ENCODE measurements around the gene CPNE2.

Gene CPNE2

DNA sequence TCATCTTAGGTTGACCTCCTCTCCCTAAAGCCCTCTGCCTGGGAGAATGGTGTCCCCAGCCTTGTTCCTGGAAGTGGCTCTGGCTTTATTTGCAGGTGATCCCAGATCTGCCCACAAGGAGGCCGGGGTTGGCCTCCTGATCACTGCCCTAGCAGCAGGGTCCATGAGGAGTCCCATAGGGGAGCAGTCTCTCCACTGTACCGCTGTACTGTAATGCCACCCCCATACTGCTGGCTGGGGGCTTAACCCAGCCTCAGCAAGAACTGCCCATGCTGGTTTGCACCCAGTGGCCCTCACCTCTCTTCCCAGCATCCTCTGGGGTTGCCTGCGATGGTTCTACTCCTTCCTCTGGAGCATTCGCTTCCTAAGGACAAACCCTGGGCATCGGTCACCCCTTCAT lies 54.4 kb downstream of the CPNE2 start:
- DNase-seq, result no peak

DNA sequence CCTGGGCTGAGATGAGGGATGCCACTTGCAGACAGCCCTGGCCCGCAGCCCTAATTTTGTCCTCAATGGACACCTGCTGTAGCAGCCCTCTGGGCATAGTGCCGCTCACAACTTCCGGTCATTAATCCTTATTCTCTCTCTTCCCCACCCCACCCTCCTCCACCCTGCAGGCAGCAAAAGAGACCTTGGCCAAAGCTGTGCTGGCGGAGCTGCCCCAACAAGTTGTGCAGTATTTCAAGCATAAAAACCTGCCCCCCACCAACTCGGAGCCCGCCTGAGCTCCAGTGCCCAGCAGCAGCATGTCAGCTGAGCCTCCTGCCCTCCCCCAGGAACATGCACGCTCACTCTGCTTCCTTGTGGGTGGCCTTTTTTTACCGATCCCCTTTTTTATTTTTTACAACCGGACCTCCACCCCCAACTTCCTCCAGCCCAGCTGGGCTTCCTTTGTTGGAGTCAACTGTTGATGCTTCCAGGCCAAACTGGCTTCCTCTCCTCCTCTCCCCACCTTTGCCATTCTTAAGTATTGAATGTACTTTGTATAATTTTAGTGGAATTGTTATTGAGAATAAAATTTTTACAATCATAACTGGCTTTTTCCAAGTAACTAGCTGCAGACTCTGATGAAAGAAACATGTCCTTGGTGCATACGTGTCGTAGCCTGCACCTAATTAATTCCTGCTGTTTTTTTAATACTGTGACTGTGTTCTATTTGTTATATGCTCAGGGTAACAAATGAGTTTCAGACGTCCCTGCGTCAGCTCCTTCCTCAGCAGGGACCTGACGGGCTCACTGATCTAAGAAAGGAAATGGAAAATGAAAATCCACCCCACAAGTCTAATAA lies 55.2 kb downstream of the CPNE2 start:
- DNase-seq, result no peak

DNA sequence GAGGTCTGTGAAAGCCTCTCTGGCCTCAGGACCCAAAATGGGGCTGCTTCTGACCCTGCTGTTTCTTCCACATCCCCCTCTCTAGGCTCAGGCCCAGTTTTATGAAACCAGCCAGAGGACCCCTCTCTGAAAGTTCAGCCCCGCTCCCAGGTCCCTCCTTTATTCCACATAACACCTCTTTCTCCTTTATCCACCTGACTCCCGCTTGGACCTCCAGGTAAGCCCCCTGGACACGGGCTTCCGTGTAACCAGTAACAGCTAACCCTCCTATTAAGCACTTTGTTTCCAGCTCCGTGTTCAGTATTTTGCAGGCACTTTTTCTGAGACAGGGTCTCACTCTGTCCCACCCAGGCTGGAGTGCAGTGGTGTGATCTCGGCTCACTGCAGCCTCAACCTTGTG lies 56.1 kb downstream of the CPNE2 start:
- no peak for DNase-seq

DNA sequence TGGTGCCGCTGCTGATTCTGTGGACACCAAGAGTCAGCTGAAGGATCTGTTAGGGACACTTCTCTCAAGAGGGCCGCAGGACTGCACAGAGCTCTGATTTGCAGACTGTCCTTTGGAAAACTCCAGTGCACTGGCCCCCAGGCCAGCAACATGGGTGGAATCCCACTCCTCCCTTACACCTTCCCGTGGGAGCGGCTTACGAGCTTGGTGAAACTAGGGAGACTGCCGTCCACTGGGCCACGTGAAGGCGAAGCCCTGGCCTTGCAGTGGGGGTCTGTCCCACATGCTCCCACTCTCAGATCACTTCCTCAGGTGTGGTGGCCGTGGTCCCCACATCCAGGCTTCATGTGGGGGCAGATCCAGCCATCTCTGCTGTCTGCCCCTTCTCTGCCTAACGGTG lies 57.0 kb downstream of the CPNE2 start:
- no peak for DNase-seq

DNA sequence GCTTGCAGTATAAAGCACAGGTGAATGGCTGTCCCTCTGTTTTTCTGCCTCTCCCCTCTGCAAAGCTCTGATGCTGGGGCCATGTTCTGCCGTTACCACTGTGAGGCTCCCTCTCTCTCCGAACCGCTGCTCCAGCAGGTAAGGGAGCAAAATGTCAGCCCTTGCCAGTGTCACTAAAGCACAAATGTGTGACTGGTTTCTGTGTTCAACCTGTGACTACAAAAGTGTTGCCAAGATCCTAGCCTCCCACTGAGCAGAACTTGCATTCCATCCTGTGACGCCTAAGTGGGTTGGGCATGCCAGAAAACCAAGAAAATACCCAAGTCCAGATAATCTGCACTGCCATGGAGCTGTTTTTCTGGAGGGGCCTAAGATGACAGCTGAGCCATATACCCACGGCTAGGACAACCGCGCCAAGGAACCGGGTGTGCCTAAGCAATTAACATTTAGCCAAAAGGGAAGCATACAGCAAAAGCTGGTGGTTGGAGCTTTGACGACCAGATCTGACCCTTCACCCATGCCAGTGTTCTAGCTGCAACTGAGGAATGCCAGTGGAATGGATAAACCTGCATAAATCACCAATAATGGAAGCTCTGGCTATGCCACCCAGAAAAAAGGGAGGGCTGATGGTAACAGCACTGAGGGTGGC lies 58.4 kb downstream of the CPNE2 start:
- DNase-seq, result no peak

DNA sequence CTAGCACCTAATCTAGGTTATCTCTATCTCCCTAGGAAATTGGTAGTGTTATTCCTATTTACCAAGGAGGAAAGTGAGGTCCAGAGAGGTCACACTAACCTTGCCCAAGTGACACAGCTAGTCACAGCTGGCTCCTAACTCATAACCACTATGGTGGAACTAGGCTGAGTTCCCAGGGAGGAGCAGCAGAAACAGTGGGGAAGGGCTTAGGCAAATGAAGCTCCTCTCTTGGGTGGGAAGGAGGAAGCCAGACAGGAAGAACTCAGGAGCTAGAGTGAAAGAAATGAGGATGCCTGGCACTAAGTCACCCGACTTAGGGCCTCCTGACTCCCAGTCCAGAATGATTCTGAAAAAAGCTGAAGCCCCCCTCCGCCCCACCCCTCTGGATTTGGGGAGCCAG lies 59.0 kb downstream of the CPNE2 start:
- no peak for DNase-seq

DNA sequence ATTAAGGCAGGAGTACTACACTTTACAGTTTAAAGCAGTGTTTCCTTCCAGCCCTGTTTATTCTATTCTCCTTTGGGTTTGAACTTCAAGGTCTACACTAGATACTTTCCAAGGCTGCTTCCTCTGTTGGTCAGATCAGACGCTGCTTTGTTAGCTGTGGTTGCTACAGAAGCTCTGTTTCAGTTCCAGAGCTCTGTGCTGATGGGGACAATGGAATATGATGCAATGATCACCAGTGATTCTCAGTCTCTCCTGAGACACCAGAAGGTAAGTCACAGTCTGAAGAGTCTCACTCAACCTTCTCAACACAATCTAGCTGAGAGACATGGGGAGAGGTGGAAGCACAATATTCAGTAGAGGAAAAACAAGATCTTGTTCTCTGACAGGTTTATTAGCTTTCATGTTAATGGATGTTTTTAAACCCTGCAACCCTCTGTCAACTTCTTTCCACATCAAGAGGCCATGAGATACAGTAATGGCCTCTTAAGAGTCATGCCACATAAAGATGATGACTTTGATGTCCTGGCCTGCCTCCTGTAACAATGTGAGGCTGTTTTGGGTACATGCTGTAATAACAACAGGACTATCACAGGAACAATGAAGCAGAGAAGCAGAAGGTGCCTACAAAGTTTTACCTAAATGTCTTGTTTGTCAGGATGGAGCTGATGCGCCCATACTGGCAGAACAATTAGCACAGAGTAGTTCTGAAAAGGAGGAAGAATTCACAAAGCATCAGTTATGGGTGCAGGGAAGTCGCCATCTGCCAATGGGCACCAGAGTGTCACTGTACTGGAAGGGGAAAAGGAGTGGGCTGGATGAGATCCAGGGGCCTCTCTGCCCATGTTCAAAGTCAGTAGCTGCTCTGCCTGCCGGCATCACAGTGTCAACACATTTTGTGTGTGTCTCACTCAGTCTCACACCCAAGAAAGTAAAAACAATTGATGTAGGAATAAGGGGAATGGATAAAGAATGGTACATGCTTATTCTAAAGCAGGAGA lies 60.0 kb downstream of the CPNE2 start:
- no peak for DNase-seq

DNA sequence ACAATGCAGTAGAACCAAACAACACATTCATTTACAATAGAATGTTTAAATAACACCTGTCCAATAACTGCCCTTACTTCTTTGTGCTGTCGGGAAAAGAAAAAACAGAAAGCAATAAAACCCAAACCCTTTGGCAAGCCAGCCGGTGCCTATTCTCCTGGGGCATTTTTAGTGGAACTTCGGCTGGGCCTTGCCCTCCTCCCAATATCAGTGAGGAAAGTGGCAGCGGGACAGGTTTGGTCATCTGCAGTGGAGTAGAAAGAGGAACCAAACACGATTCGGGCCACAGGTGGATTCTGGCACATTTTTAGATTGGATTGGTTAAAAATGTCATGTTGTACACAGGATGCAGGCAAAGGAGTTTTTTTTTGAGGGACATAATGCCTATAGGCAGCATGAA lies 61.5 kb downstream of the CPNE2 start:
- no peak for DNase-seq

DNA sequence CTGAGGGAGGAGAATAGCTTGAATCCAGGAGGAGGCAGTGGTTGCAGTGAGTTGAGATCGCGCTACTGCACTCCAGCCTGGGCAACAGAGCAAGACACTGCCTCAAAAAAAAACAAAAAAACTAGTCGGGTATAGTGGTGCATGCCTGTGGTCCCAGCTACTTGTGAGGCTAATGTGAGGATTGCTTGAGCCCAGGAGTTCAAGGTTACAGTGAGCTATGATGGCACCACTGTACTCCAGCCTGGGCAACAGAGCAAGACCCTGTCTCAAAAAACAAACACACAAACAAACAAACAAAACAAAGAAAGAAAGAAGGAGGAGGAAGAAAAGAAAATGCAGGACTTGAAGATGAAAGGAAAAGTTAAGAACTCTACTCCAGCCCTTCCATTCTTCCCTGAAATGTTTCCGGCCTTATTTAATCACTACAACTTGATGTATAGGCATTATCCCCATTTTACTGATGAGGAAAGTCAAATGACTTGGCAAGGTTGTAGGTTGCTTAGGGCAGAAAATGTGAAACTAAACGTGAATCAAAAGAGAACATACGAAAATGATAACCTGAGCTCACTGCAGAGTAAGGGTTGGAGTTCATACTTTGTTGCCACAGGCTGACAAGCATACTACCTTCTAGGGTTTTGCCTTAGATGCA lies 63.4 kb downstream of the CPNE2 start:
- no peak for DNase-seq

DNA sequence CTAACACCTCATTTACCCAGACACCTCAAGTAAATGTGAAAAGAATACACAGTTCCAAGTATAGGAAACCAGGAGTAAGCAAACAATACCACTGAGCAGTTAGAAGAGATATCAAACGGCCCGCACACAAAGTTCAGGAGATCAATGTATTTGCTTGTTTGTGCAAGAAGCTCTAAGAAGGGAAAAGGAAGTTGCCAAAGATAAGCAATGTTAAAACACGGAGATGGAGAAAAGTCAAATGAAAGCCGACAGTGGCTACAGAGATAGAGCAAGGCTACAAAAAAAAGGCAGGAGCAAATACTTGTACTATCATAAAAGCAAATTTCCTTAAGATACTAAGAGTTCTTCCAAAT lies 63.9 kb downstream of the CPNE2 start:
- no peak for DNase-seq

DNA sequence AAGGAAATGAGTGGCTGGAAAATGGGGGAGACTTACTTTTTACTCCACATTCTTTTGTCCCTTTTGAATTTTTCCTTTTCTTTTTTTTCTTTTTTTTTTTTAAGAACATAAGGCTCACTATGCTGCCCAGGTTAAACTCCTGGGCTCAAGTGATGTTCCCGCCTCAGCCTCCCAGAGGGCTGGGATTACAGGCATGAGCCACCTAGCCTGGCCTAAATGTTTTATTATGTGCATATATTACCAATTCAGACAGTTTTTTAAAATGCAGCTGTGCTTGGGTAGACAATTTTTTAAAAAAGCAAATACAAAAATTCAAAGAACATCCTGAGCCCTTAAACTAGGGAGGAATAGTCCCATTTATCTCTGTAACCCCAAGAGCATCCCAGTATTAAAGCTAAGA lies 65.2 kb downstream of the CPNE2 start:
- no peak for DNase-seq

DNA sequence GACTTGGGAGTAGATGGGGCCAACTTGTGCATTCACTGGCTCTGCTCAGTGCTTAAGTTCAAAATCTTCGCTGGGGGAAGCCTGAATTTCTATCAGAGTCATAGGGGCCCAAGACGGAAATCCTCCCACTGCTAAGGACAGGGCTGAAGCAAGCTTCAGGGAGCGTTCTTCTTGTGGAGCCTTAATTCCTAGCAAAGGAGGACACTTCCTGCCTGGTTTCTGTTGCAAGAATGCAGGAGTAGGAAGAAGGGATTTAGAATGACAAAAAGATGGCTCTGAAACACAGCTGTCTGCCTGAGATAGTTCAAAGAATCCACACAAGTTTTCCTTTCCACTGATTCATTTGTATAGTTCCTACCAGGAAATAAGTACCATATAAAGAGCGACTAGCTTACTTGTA lies 67.1 kb downstream of the CPNE2 start:
- DNase-seq, result no peak

DNA sequence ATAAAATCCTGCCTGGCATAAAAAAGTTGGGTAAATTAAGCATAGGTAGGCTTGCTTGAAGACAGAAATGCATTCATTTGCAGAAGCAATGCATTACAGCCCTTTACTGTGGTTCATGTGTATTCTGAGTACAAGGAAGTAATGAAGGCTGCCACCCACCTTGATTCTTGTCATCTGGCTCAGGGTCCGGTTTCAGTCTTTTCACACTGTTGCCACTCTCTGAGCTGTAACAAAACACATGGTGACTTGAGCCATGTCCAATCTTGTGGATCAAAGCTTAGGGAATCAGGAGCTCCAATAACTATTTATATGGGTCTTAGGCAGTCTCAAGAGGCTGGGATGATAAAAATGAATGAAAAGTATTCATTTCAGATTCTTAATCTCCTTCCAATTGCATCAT lies 71.5 kb downstream of the CPNE2 start:
- DNase-seq, result no peak

DNA sequence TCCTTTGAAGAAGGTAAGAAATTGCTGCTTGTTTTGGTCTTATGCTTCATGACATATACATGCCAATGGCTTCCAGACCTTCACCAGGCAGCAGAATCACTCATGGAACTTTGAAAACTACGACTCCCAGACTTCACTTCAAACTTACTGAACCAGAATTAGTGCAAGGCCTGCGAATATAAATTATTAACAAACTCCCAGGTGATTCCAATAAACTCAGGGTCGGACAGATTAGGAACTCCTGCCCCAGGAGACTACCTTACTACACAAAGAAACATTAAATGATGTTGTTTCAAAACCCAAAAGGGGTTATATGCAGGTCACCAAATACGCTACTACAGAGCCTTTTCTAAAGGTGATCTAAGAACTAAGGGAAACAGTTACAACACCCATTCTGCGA lies 73.1 kb downstream of the CPNE2 start:
- DNase-seq, result no peak

DNA sequence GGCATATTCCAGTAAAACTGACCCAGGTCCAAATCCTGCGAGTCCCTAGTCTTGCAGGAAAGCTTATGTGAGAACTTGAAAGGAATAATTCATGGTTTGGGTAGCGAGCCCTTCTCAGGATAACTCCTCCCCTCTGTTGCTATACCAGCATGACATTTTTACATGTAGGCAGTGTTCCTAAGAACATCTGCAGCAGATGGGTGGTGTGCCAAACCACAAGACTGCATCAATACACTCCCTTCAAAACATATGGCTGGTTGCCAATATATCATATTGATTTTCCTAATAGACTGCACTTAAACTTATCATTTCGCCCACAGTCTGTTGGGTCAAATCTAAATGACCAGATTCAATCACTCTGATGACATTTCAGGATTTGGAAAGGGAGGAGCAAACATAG lies 73.6 kb downstream of the CPNE2 start:
- no peak for DNase-seq

DNA sequence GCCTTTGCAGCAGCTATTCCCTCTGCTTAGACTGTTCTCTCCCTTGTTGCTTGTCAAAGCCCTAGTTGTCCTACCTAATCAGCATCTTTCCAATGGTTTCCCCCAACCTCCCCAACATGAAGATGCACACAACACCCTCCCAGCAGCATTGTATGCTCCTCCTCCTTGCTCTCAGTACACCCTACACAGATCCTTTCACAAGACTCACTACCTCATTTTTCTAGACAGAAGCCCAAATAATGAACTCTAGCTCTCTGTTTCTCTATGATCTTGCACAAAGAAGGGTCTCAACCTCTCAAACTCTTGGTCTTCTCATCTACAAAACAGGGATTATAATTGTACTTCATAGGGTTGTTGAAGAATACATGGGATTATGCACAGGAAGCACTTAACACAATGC lies 74.1 kb downstream of the CPNE2 start:
- no peak for DNase-seq

DNA sequence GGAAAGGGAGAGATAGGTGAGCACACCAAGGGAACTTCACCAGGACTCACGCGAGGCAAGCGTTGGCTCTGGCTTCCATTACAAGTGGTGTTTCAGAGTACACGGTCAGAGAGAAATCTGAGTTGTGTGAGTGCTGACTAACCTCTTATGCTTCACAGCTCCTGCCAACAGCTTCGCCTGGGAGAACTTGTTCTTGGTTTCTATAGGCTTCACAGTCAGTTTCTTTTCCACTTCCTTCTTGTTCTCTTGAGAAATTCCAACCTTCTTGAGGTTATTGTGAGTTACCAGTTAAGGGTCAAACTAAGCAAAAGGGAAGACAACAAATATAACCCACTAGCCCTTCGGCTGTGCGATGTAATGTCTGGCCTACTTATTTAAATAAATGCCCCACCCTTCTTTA lies 74.6 kb downstream of the CPNE2 start:
- DNase-seq, result no peak

DNA sequence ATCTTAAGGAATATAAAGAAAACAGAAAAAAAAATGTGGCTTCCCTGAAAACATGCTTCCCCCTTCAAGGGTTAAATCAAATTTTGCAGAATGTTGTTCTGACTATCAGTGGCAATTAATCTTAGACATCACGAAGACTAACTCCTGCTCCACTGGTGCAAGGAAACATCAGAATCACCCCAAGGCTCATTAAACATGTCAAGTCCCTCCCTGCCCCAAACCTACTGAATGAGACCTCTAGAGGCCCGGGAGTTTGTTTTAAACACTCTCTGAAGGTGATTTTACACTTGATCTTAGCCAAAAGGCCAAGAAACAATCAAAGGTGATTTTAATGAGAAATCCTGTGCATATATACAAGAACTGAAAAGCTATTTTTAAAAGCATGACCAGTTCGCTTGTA lies 75.2 kb downstream of the CPNE2 start:
- no peak for DNase-seq

DNA sequence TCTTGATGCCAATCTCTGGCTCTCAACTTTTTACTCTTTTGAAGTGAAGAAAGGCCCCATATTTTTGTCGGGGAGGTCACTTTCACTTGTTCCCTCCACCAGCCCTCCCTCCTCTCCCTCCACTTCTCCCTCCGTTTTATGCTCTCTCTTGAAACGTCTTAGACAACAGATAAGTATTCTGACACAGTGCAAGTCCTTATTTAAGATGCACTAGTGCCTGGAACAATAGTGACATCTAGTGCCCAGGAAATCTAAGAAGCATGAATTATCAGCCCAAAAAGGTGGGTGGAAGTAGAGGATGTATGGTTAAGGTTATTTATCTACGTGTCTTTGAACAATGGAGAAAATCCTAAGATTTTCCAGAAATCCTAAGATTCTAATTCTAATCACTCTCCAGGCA lies 75.6 kb downstream of the CPNE2 start:
- DNase-seq, result peak in 1 of 2 donors; percentile 19

DNA sequence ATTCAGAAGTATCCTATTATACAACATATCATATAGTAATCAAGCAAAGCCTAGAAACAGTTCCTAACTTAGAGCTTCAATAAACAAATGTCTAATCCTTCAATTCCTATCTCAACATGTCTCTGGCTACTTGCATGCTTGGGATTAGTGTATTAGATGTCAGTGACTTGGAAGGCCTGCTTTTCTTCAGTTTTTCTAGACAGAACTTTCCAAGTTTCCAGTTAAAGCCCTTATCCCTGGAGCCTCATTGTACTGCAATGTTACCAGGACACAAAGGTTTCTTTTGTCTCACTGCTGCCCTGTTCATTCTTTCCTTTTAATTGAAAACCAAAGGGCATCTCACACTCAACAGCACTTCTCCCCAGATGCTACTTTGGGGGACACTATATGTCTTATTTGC lies 76.9 kb downstream of the CPNE2 start:
- DNase-seq, result no peak

DNA sequence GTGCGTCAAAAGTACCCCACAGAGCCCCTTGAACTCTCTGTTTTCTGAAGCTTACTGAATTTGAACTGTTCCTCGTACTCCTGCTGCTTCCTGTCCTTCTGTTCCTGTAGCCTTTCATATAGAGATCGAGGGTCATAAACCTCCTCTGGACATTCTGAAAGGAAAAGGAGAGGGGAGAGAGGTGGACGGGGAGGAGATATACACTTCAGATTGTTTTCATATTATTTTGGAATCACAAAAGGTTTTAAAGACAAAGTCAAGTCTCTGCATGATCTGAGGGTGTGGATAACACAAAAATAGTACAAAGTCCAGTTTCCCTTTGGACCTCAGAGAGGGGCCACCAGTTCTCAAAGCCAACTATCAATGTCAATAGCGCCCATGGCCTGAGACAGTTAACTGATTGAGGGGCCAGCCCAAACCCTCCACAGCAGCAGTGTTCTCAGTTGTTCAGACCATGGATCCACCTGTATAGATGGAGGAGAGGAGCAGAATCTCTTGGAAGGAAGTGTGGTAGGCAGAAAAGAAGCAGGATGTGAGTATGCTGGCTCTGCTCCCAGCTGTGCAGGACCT lies 80.4 kb downstream of the CPNE2 start:
- DNase-seq, result no peak

DNA sequence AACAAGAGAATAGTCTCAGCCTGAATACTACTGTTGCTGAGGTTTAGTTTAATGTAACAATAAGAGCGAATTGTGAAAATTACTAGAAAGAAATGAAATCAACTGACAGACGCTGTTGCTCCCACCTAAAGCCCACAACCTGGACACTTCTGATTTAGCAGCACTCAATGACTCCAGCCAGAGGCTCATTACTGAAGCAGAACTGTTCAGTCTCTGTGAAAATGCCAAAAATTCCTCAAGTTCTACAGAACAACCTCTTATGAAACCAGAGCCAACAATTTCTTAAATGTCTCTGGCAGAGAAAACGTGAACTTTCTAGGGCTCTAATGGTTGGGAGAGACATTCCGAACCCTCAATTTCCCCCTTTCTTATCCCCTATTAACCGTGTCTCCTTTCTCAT lies 83.5 kb downstream of the CPNE2 start:
- DNase-seq, result no peak

DNA sequence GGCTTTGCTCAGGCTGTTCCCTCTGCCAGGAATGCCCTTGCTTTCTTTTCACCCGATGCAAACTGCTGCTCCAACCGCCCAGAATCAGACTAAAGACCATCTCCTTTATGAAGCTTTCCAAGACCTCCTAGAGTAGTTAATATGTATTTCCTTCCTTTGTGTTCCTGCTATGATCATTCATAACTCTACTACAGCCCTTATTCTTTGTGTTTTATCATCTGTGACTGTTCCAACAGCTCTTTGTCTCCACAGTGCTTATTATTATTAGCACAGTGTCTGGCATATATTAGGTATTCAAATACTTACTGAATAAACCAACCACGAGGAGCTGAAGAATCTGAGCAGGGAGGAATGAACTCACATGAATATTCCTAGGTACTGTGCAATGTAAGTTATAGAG lies 85.8 kb downstream of the CPNE2 start:
- DNase-seq, result no peak
